RPMI7951 (cell line): ENCODE data around the gene SCAMP3. TPM values are rescaled to one million over a fixed set of nuclear protein-coding genes. Genes with fewer than 3 reads are reported as not detected.
A peak's percentile ranks its signal among the peaks of the same experiment; 100 is the strongest.
"Not testable (repeated sequence)": the region's sequence is repeated elsewhere in the genome, so short reads cannot be mapped to it uniquely, and the experiment has no call there.

ENCODE experiments used
- DNase-seq: peaks from one replicate; pipeline ENCODE4 v3.0.0-alpha.2; 2012; ENCODE audit warnings: low read depth
- total RNA-seq: library from RNA; depleted of rRNA; stranded (reverse); fragments of >200 nt; shearing (Covaris generic); gene quantifications from 2 replicates; pipeline ENCODE4 v1.2.3, GENCODE V29; 2014

Gene SCAMP3
- total RNA-seq, 1 experiment from 2014 or later, result 73.9 TPM

- no peak for DNase-seq
These were observed 7.4 kb downstream of the SCAMP3 start for GRCh38 chr1:155254714-155255242.

- DNase-seq, result no peak
These were observed 7.9 kb downstream of the SCAMP3 start for GRCh38 chr1:155254228-155254713.

GRCh38 chr1:155253797-155254196 is 8.4 kb downstream of the SCAMP3 start:
- DNase-seq, result no peak

- no peak for DNase-seq
These were observed 9.0 kb downstream of the SCAMP3 start for GRCh38 chr1:155253208-155253607.

GRCh38 chr1:155251566-155251965 is 10.6 kb downstream of the SCAMP3 start:
- DNase-seq, result no peak

GRCh38 chr1:155250633-155251449 is 11.3 kb downstream of the SCAMP3 start:
- peak; percentile 82 for DNase-seq

- DNase-seq, result no peak
These were observed 11.9 kb downstream of the SCAMP3 start for GRCh38 chr1:155250246-155250632.

- no peak for DNase-seq
These were observed 14.2 kb downstream of the SCAMP3 start for GRCh38 chr1:155247667-155248553.

GRCh38 chr1:155246796-155247195 is 15.4 kb downstream of the SCAMP3 start:
- not testable (repeated sequence) for DNase-seq

GRCh38 chr1:155245163-155245524 is 17.0 kb downstream of the SCAMP3 start:
- no peak for DNase-seq

GRCh38 chr1:155244368-155245162 is 17.6 kb downstream of the SCAMP3 start:
- peak; percentile 99 for DNase-seq

GRCh38 chr1:155242805-155243358 is 19.3 kb downstream of the SCAMP3 start:
- no peak for DNase-seq

GRCh38 chr1:155241841-155242264 is 20.3 kb downstream of the SCAMP3 start:
- peak; percentile 37 for DNase-seq

- peak; percentile 86 for DNase-seq
These were observed 21.0 kb downstream of the SCAMP3 start for GRCh38 chr1:155241069-155241679.

- DNase-seq, result no peak
These were observed 25.7 kb downstream of the SCAMP3 start for GRCh38 chr1:155236451-155236850.

- DNase-seq, result not testable (repeated sequence)
These were observed 26.8 kb downstream of the SCAMP3 start for GRCh38 chr1:155235375-155235774.

GRCh38 chr1:155233502-155233901 is 28.7 kb downstream of the SCAMP3 start:
- not testable (repeated sequence) for DNase-seq

GRCh38 chr1:155232001-155232978 is 29.9 kb downstream of the SCAMP3 start:
- not testable (repeated sequence) for DNase-seq

- DNase-seq, result not testable (repeated sequence)
These were observed 30.9 kb downstream of the SCAMP3 start for GRCh38 chr1:155231302-155231701.

GRCh38 chr1:155228096-155228427 is 34.1 kb downstream of the SCAMP3 start:
- no peak for DNase-seq
